ENCODE data around the gene MRTFB.
A peak's percentile ranks its signal among the peaks of the same experiment; 100 is the strongest.

Gene MRTFB

DNA sequence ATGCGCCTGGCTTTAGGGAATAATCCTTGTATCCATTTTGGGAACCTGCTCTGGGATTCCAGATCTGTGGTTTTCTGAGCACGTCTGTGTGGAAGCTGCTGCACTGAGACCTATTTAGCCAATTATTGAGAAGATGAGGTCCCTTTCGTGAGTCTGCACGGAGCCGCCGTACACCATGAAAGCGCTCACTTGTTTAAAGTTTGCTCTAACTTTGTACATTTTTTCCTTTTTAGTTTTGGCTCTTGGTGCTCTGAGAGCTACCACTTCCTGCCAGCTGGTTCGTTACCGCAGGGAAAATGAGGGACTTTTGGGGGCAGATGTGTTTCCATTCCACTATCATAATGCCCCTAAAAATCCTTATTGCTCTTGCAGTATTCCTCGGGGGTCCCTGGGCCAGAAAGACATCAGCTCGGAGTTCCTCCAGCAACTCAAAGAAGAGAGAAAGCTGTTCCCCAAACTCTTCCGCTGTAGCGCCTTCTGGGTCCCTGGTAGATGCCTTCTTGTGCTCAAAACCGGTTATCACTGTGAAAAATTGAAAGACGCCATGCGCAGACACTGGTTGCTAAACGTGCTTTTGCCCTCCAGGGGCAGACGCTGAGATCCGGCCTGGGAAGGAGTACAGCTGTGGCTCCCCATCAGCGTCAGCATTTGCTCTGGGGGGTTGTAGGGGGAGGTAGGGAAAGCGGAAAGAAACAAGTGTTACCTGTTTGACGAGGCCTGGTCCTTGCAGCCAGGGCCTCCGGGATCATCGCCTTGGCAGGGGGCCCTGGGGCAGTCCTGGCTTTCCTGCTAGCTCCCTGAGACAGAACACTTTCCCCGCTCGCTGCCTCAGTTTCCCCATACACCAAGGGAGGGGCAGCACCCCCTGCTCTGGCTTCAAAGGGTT is 238.1 kb downstream of the MRTFB start:
- peak; percentile 59 for DNase-seq (ENCODE audit: low read depth)
- TF ChIP-seq CTCF (IDR thresholded peaks at IDR 0.05; ENCODE audit: low read depth, low read length, missing control alignments), result peak; percentile 53
- peak overlapping the region; percentile 51 for H3K4me3 ChIP-seq (ENCODE audit: low read depth, low read length)

- TF ChIP-seq CTCF (IDR thresholded peaks at IDR 0.05; ENCODE audit: low read depth, low read length, missing control alignments), result no peak
- H3K4me3 ChIP-seq (ENCODE audit: low read depth, low read length), result peak overlapping the region; percentile 51
- no peak for DNase-seq (ENCODE audit: low read depth)
Observed at GRCh38 chr16:14309906-14310305, 238.8 kb downstream of the MRTFB start.

GRCh38 chr16:14310519-14310991 is 239.4 kb downstream of the MRTFB start:
- peak; percentile 44 for TF ChIP-seq CTCF (IDR thresholded peaks at IDR 0.05; ENCODE audit: low read depth, low read length, missing control alignments)
- peak; percentile 62 for DNase-seq (ENCODE audit: low read depth)
- H3K4me3 ChIP-seq (ENCODE audit: low read depth, low read length), result peak overlapping the region; percentile 51

DNA sequence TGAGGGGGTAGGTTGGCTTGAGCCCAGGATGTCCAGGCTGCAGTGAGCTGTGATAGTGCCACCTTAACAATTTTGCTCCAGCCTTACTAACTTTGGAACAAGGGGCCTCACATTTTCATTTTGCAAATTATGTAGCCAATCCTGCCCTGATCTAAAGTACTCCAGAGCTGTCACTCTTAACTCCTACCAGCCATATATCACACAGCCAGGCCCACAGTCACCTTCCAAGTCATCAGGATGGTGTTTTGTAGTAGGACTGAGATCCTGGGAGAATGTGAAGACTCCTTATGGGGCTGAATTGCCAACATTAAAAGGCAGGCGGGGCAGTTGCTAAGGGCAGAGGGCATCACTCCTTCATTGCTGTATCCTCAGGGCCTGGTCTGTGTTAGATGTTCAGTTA is 243.0 kb downstream of the MRTFB start:
- H3K4me3 ChIP-seq (ENCODE audit: low read depth, low read length), result no peak overlapping the region
- DNase-seq (ENCODE audit: low read depth), result no peak
- TF ChIP-seq CTCF (IDR thresholded peaks at IDR 0.05; ENCODE audit: low read depth, low read length, missing control alignments), result no peak

- DNase-seq (ENCODE audit: low read depth), result no peak
- no peak for TF ChIP-seq CTCF (IDR thresholded peaks at IDR 0.05; ENCODE audit: low read depth, low read length, missing control alignments)
- H3K4me3 ChIP-seq (ENCODE audit: low read depth, low read length), result no peak overlapping the region
Observed at GRCh38 chr16:14315683-14316320, 244.7 kb downstream of the MRTFB start.
